K562 (cell line): ENCODE measurements around the gene PRRX1. TPM values are rescaled to one million over a fixed set of nuclear protein-coding genes. Genes with fewer than 3 reads are reported as not detected.

Experiments used
- ATAC-seq: fragments of 200-7000 bp; cut with Tn5 transposase; 3 replicates; pipeline ENCODE4 v1.9.1; 2020; ENCODE audit warnings: moderate library complexity
- BruUV-seq: library from RNA; stranded (reverse); fragments of 400-500 nt; replicated peaks from 2 replicates; lab custom pipeline; 2021; lab: Mats Ljungman, UMichigan
- CTCF ChIA-PET: fragments of 300-600 bp; formaldehyde crosslinking; extraction: SDS; loops from one replicate; lab custom pipeline; 2021; ENCODE audit warnings: low intra/inter-chr PET ratio; lab: Yijun Ruan, JAX
- POLR2A ChIA-PET: fragments of 300-600, 350-650 bp; sonication (Branson Sonifier 250); formaldehyde crosslinking; extraction: SDS; loops from one replicate; lab custom pipeline; 2021; ENCODE audit warnings: antibody characterized with exemption, inconsistent platforms; lab: Yijun Ruan, JAX
- DNase-seq, 4 experiments: peaks; one replicate each; pipeline versions ENCODE4 v3.0.0 to v3.0.0-alpha.2; 2011 to 2018; ENCODE audit warnings: low spot score in 3 of 4, mixed read lengths in 3 of 4; ENCODE audit errors: extremely low read depth in 1 of 4
- FAIRE-seq: peaks from 2 replicates; lab custom pipeline; 2011; peaks lifted over from hg19 to GRCh38; lab: Jason Lieb, UNC
- H2AFZ ChIP-seq: 2 replicates; pipeline ENCODE4 v1.6.0; 2011; ENCODE audit warnings: low read depth, low read length, control low read depth, inconsistent platforms
- H3K27ac ChIP-seq: fragments of 200-600 bp; 3 replicates; pipeline ENCODE4 v1.8.0; 2011; ENCODE audit warnings: low read depth, mild to moderate bottlenecking, control low read depth, inconsistent platforms, low read length, moderate library complexity, mixed read lengths; ENCODE audit errors: extremely low read depth
- H3K27me3 ChIP-seq, 2 experiments: fragments of 300-600 bp in 1 of 2; 2 replicates in 1 of 2; 3 replicates in 1 of 2; pipeline versions ENCODE4 v1.6.0 to v1.8.0; 2011; ENCODE audit warnings: inconsistent platforms in 2 of 2, low read length in 2 of 2, mild to moderate bottlenecking in 1 of 2, mixed read lengths in 1 of 2, moderate library complexity in 1 of 2; ENCODE audit not compliant: control insufficient read depth in 2 of 2, insufficient read depth in 2 of 2
- H3K36me3 ChIP-seq: fragments of 300-600 bp; 3 replicates; pipeline ENCODE4 v1.8.0; 2011; ENCODE audit warnings: mild to moderate bottlenecking, low read length, inconsistent platforms; ENCODE audit not compliant: control insufficient read depth, insufficient read depth
- H3K4me1 ChIP-seq, 2 experiments: fragments of 200-600 bp in 1 of 2; replicated peaks in 1 of 2; 2 replicates in 1 of 2; 3 replicates in 1 of 2; pipeline versions ENCODE4 v1.5.1 to v1.8.0; 2011; ENCODE audit warnings: inconsistent platforms in 2 of 2, low read length in 2 of 2, mild to moderate bottlenecking in 1 of 2, mixed read lengths in 1 of 2, moderate library complexity in 1 of 2; ENCODE audit not compliant: control insufficient read depth in 2 of 2, insufficient read depth in 2 of 2
- H3K4me2 ChIP-seq: 2 replicates; pipeline ENCODE4 v1.6.1; 2011; ENCODE audit warnings: low read length, control low read depth, inconsistent platforms, mixed read lengths; ENCODE audit not compliant: insufficient read depth
- H3K4me3 ChIP-seq: fragments of 200-600 bp; sonication (generic), shearing (Covaris generic); 2 replicates; pipeline ENCODE4 v1.5.1; 2016; ENCODE audit warnings: control low read depth, inconsistent platforms
- H3K79me2 ChIP-seq: fragments of 200-600 bp; 3 replicates; pipeline ENCODE4 v1.8.0; 2011; ENCODE audit warnings: low read length, inconsistent platforms; ENCODE audit not compliant: control insufficient read depth, insufficient read depth
- H3K9ac ChIP-seq, 2 experiments: 2 replicates each; pipeline versions ENCODE4 v1.6.0 to v1.6.1; 2011; ENCODE audit warnings: low read depth in 2 of 2, low read length in 2 of 2, control low read depth in 1 of 2, inconsistent platforms in 1 of 2, mild to moderate bottlenecking in 1 of 2, mixed read lengths in 1 of 2; ENCODE audit not compliant: insufficient read depth in 1 of 2
- H3K9me1 ChIP-seq: one replicate; pipeline ENCODE4 v1.6.0; 2011; ENCODE audit warnings: inconsistent platforms, mild to moderate bottlenecking, low read length, moderate library complexity; ENCODE audit not compliant: control insufficient read depth, insufficient read depth
- H3K9me3 ChIP-seq: replicated peaks from 2 replicates; pipeline ENCODE4 v1.5.1; 2011; ENCODE audit warnings: low read depth, low read length, inconsistent platforms; ENCODE audit not compliant: control insufficient read depth, insufficient read depth
- H4K20me1 ChIP-seq: replicated peaks from 2 replicates; pipeline ENCODE4 v1.6.1; 2011; ENCODE audit warnings: low read length, inconsistent platforms, mixed read lengths; ENCODE audit not compliant: control insufficient read depth, insufficient read depth
- C11orf30 ChIP-seq: fragments of 450-650 bp; IDR thresholded peaks from 2 replicates; pipeline ENCODE4 v1.6.1; 2016; ENCODE audit warnings: low read depth, mild to moderate bottlenecking
- HDAC1 ChIP-seq, 2 experiments: fragments of 450-650 bp; IDR thresholded peaks; 2 replicates each; pipeline ENCODE4 v1.6.1; 2016 to 2017; ENCODE audit warnings: inconsistent platforms in 1 of 2, mild to moderate bottlenecking in 1 of 2, moderate library complexity in 1 of 2
- HNRNPLL ChIP-seq: fragments of 200-400 bp; formaldehyde crosslinking; IDR thresholded peaks from 2 replicates; pipeline ENCODE4 v1.6.1; 2017; ENCODE audit warnings: low read length, low read depth, mild to moderate bottlenecking; ENCODE audit not compliant: poor library complexity, severe bottlenecking
- IFI16 ChIP-seq: fragments of 250-450 bp; sonication (Bioruptor Pico); IDR thresholded peaks from 2 replicates; pipeline ENCODE4 v2.1.2; 2022; ENCODE audit warnings: mild to moderate bottlenecking, inconsistent platforms
- MAFF ChIP-seq: IDR thresholded peaks from 2 replicates; pipeline ENCODE4 v1.6.1; 2012; ENCODE audit warnings: low read length, improper control_type of control experiment
- MAFK ChIP-seq: IDR thresholded peaks from 2 replicates; pipeline ENCODE4 v1.6.1; 2011; ENCODE audit warnings: low read length, improper control_type of control experiment
- SMC3 ChIP-seq: conservative IDR thresholded peaks from 2 replicates; pipeline ENCODE4 v1.6.1; 2011; ENCODE audit warnings: low read depth, low read length, improper control_type of control experiment; ENCODE audit not compliant: insufficient read depth
- STAT5B ChIP-seq: fragments of 250-450 bp; sonication (Bioruptor Pico); IDR thresholded peaks from 2 replicates; pipeline ENCODE4 v1.8.0; 2021; ENCODE audit warnings: mild to moderate bottlenecking, inconsistent platforms
- ZNF12 ChIP-seq: sonication (generic); formaldehyde crosslinking; IDR thresholded peaks from 2 replicates; pipeline ENCODE4 v1.4.0; 2020; ENCODE audit warnings: mild to moderate bottlenecking, missing genetic modification reagents
- ZNF232 ChIP-seq: sonication (generic); formaldehyde crosslinking; IDR thresholded peaks from 2 replicates; pipeline ENCODE4 v1.8.0; 2022; ENCODE audit warnings: mild to moderate bottlenecking, missing genetic modification reagents
- WGBS: fragments of 100-300 bp; shearing (Covaris generic); methylation state at CpG from one replicate; pipeline ENCODE4 v1.1.6; 2016; ENCODE audit warnings: low coverage, mixed read lengths; ENCODE audit not compliant: insufficient coverage; ENCODE audit errors: missing lambda C conversion rate; 5-methylcytosine and 5-hydroxymethylcytosine counted together
- in situ Hi-C: fragments of 300-500 bp; cut with MboI; formaldehyde crosslinking; loops from 4 replicates; pipeline ENCODE4 v1.15.0; 2018; ENCODE audit warnings: inconsistent platforms, mixed read lengths
- intact Hi-C: fragments of 100-400 bp; cut with micrococcal nuclease; formaldehyde crosslinking; loops from 2 replicates; pipeline ENCODE4 v1.14.2; 2022
- polyA plus RNA-seq, 8 experiments: library from polyadenylated mRNA; depleted of rRNA in 4 of 8; stranded (reverse) in 5 of 8; unstranded in 3 of 8; fragments of >200 nt; fragmentation: Nextera tagmentation in 2 of 8; fragmentation: Illumina TruSeq in 1 of 8; extraction: Ambion mirVana in 2 of 8; extraction: Trizol in 1 of 8; gene quantifications; 2 replicates each; pipeline versions ENCODE4 v1.2.1 to v1.2.3, GENCODE V29; 2011 to 2014; ENCODE audit warnings: inconsistent platforms in 1 of 8, missing spikeins in 1 of 8
- total RNA-seq, 7 experiments: library from RNA; depleted of rRNA in 6 of 7; stranded (reverse); fragments of >200 nt in 6 of 7; fragmentation: Illumina TruSeq in 2 of 7; extraction: Trizol in 2 of 7; gene quantifications; 2 replicates each; pipeline versions ENCODE4 v1.2.1 to v1.2.3, GENCODE V29; 2011 to 2021; ENCODE audit warnings: low replicate concordance in 1 of 7
- TF ChIP-seq, protein P1 (sequence below): sonication (generic); formaldehyde crosslinking; IDR thresholded peaks from 2 replicates; pipeline ENCODE4 v1.8.1; 2023; ENCODE audit warnings: mild to moderate bottlenecking, missing genetic modification reagents
- TF ChIP-seq, protein P2 (sequence below): fragments of 250-450 bp; sonication (Bioruptor Pico); IDR thresholded peaks from 2 replicates; pipeline ENCODE4 v1.5.0; 2021; ENCODE audit warnings: mild to moderate bottlenecking, moderate library complexity

The PRRX1 gene
- total and polyA plus RNA-seq, 9 of the 15 experiments (the other 6 are each of a cell fraction or from before 2014, with no cell fraction given), result not detected

DNA sequence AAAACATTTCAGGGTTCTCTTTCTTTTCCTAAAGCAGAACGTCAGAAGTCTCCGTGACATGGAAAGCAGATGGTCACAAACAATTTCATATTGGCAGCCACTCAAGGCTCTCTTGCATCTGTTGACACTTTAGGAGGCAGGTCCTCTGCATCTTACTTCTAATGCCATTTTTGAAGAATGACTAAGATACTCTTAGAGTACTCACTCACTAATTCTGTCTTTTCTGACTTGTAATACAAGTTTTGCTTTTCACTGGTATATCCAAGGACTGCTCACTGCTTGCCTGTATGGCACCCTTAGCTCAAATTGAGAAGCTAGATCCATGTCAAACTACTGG lies 68.3 kb downstream of the PRRX1 start:
- intact Hi-C loops (no loop called here), in situ Hi-C loops (no loop called here)
- ATAC-seq (no peak), DNase-seq (no peak), FAIRE-seq (no peak)
- 0% methylated on average over 2 of the region's 2 CpGs for WGBS
- H3K4me2 ChIP-seq, result no peak overlapping the region
- H3K9me1 ChIP-seq, result no peaks in the 10 kb centered on the region
- H3K9me3 ChIP-seq, result no peaks in the 10 kb centered on the region; the same call in 1 of the 2 replicates
- TF ChIP-seq SMC3, result no peak
- TF ChIP-seq, protein P1, sequence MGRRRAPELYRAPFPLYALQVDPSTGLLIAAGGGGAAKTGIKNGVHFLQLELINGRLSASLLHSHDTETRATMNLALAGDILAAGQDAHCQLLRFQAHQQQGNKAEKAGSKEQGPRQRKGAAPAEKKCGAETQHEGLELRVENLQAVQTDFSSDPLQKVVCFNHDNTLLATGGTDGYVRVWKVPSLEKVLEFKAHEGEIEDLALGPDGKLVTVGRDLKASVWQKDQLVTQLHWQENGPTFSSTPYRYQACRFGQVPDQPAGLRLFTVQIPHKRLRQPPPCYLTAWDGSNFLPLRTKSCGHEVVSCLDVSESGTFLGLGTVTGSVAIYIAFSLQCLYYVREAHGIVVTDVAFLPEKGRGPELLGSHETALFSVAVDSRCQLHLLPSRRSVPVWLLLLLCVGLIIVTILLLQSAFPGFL (CRISPR knock-in tag), result no peak
- H3K36me3 ChIP-seq, result no peaks in the 10 kb centered on the region
- H4K20me1 ChIP-seq, result no peaks in the 10 kb centered on the region
- ChIA-PET POLR2A (no interaction called here), CTCF (no interaction called here)
- H3K9ac ChIP-seq, result no peak overlapping the region
- H3K4me1 ChIP-seq, result no peaks in the 10 kb centered on the region
- no peaks in the 10 kb centered on the region for H3K27me3 ChIP-seq
- no peak overlapping the region for H3K4me3 ChIP-seq
- H3K27ac ChIP-seq, result no peak overlapping the region
- no peak overlapping the region for H2AFZ ChIP-seq
- H3K79me2 ChIP-seq, result no peaks in the 10 kb centered on the region
- no TSS peak for BruUV-seq

DNA sequence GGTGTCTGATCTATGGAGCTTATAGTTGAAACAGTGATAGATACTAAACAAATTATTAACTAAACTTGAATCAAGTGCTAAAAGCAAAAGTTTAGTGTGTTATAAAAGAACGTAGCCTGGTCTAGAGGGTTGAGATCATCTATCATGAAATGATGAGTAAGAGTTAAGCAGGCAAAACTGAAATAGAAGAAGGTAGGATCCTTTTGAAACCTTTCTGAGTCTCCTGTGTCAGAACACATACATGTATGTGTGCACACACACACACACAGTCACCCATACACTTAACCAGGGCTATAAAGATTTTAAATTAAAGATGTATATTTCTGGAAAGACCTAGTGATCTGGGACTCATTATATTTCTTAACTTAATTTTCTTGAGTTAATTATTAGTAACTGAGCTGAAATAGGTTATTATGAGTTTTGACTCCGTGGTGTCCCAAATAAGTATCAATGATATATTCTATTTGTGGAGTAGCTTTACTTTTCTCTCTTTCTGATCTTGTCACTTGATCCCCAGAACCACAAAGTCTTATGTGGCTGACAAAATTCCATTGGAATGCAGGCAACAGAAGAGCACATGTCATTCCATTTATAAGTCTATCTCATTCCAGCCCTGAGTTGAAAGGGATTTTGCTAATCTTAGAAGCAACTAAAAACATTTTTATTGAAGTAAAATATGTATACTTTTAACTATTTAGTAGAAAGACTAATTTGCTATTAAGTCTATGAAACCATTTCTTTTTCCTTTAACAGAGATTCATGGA lies 70.7 kb downstream of the PRRX1 start:
- Histone ChIP-seq H3K4me1 (no peaks in the 10 kb centered on the region), H3K9ac (no peak overlapping the region), H2AFZ (no peak overlapping the region), H3K4me2 (no peak overlapping the region), H3K4me3 (no peak overlapping the region), H3K27me3 (no peaks in the 10 kb centered on the region), H4K20me1 (no peaks in the 10 kb centered on the region), H3K36me3 (no peaks in the 10 kb centered on the region), H3K27ac (no peak overlapping the region), H3K9me3 (no peaks in the 10 kb centered on the region; the same call in 1 of the 2 replicates), H3K79me2 (no peaks in the 10 kb centered on the region), H3K9me1 (no peaks in the 10 kb centered on the region)
- ATAC-seq (no peak), FAIRE-seq (no peak), DNase-seq (no peak)
- ChIA-PET POLR2A (no interaction called here), CTCF (no interaction called here)
- in situ Hi-C loops (no loop called here), intact Hi-C loops (no loop called here)
- BruUV-seq, result no TSS peak
- WGBS, result 2% methylated on average over 2 of the region's 2 CpGs
- no peak for TF ChIP-seq HDAC1 (IDR thresholded peaks at IDR 0.05)
- TF ChIP-seq MAFF, result no peak
- TF ChIP-seq ZNF12 (CRISPR knock-in tag), result no peak
- no peak for TF ChIP-seq HNRNPLL
- TF ChIP-seq IFI16 (CRISPR knock-in tag), result no peak
- TF ChIP-seq MAFK, result no peak
- TF ChIP-seq, protein P2, sequence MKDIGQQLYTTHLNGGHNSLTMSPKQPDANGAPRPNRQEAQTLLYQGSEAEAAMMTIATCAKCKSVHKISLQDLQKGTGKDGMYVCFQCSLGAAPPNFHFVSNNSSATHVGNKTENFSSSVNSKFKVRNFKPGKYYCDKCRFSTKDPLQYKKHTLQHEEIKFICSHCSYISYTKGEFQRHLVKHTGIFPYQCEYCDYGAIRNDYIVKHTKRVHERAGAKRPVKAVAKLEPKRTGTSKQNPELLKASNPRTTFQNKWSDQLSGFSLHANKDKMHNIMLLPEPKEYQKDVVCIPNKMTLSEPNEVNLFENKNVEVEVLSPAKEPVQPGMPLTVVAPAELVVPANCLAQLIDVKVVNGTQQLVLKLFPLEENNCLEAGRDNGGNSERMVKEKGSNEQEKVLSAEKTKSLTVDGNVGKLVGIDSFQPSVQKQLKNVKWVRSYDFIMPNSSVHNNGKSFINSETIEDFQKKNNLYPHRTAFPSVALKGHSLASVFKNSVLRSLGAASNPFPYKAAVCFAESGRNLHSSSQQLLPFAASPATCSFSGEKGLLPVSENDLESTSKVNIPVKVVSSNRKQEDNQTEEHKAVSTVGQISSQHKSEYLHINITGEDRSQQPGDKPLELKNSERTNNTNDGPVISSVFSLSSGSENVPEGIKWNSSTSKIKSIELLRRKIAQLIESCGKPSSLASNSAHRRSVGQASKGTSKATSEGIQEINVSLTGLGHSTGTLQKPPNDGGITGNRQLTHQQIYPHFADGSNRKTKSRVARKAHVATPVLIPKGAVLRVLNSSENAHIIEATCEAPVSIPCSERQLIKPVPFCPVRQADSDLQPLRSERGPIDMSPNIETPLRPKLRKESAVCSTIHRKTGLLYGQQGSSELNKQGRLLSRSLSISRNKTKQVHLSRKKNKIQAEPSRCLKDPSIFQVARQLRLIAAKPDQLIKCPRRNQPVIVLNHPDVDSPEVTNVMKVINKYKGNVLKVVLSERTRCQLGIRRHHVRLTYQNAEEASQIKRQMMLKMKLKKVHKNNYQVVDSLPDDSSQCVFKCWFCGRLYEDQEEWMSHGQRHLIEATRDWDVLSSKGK (CRISPR knock-in tag), result no peak
- TF ChIP-seq C11orf30, result no peak
- no peak for TF ChIP-seq STAT5B (CRISPR knock-in tag)
- no peak for TF ChIP-seq ZNF232
